Measurements from ENCODE around the gene GDF2.

Gene GDF2

DNA sequence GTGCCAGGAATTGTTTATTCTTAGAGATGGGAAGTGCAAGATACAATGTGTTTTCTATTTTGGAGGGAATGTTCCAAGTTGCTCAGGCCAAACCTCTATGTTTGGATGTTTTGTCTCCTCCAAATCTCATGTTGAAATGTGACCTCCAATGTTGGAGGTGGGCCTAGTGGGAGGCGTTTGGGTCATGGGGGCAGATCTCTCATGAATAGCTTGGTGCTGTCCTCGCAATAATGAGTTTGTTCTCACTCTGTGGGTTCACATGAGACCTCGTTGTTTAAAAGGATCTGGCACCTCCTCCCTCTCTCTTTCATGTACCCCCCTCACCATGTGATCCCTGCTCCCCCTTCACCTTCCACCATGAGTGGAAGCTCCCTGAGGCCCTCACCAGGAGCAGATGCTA lies 30.6 kb upstream of the GDF2 start:
- no peak for DNase-seq (ENCODE audit: low read depth)

- no peak for DNase-seq (ENCODE audit: low read depth)
Observed at GRCh38 chr10:47294057-47294456, 28.2 kb upstream of the GDF2 start.

GRCh38 chr10:47294501-47294900 lies 27.8 kb upstream of the GDF2 start:
- DNase-seq (ENCODE audit: low read depth): no peak

DNA sequence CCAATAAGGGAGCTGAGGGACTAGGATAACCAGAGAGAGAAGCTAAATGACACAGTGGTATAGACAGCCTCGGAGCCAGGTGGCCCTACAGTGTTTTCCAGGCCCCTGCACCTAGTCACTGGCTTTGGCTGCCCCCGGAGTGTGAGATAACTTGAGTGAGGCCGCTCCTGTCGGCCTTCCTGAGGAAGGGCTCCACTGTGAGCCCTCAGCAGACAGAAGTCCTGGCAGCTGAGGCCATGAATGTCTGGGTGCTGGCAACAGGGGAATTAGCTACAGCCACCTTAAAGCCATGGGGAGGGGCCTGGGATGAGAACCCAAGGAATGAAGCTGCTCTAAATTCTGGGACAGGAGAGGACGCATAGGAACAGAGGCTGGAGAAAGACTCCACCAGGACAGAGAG lies 26.8 kb upstream of the GDF2 start:
- no peak for DNase-seq (ENCODE audit: low read depth)

- no peak for DNase-seq (ENCODE audit: low read depth)
Observed at GRCh38 chr10:47296156-47296894, 25.9 kb upstream of the GDF2 start.

DNA sequence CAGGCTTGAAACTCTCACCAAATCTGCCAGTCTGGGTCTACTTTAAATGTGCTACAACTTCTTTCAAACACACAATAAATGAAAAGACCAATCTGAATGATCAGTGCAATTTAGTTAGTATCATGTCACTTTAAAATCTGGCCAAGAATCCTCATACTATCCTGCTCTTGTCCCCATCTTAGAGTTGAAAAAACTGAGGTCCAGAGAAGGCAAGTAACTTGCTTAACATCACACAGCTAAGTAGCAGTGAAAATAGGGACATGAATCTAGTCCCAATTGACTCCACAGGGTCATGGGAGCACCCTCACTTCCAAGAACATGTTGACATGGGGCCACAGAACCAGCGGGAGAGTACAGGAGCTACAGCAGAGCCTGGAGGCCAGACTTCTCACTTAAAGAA lies 25.3 kb upstream of the GDF2 start:
- DNase-seq (ENCODE audit: low read depth): no peak

DNA sequence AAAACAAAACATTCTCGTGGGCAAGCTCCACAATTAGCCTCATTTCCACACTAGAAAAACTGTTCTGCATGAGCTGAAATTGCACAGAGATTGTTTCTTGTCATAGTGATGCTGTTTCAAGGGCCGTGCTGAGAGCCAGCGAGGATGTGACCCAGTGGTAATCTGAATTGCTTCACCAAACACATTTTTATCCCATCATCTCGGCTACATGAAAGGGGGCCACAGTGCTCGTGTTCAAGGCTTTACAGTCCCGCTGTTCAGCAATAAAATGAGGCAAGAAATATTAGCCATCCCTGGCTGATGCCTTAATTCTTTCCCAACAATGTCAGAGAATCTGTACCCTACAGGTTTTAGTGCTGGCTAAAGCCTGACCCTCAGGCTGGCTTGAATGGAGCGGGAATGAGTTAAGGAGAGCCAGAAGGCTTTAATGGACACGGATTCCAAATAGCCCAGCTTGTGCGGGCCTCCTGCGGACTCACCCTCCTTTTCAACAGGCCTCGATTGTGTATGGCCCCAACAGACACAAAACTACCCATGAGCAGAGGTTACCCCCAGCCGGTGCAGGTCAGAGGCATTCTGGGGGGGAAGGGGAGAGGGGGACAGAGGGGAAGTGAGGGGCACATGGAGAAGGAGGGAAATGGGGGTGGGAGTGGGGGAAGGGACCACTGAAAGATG lies 24.3 kb upstream of the GDF2 start:
- no peak for DNase-seq (ENCODE audit: low read depth)

GRCh38 chr10:47298715-47299114 lies 23.5 kb upstream of the GDF2 start:
- no peak for DNase-seq (ENCODE audit: low read depth)

- DNase-seq (ENCODE audit: low read depth): no peak
Observed at GRCh38 chr10:47299611-47300428, 22.4 kb upstream of the GDF2 start, which contains the start of gene GDF10. GDF10 (plus strand) TSS chr10:47300197; CDS start chr10:47300652, 455 bp downstream.

DNA sequence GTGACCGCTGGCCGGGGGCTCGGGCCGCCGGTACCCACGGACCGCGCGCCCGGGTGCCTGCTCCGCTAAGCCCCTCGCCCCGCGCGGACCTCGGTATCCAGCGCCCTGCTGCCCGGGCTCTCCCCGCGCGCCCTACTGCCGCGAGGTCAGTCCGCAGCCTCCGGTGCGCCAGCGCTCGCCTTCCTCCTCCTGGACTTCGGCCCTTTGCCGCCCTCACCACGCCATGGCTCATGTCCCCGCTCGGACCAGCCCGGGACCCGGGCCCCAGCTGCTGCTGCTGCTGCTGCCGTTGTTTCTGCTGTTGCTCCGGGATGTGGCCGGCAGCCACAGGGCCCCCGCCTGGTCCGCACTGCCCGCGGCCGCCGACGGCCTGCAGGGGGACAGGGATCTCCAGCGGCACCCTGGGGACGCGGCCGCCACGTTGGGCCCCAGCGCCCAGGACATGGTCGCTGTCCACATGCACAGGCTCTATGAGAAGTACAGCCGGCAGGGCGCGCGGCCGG lies 21.8 kb upstream of the GDF2 start:
- DNase-seq (ENCODE audit: low read depth): no peak

- DNase-seq (ENCODE audit: low read depth): no peak
Observed at GRCh38 chr10:47301833-47302232, 20.4 kb upstream of the GDF2 start.

DNA sequence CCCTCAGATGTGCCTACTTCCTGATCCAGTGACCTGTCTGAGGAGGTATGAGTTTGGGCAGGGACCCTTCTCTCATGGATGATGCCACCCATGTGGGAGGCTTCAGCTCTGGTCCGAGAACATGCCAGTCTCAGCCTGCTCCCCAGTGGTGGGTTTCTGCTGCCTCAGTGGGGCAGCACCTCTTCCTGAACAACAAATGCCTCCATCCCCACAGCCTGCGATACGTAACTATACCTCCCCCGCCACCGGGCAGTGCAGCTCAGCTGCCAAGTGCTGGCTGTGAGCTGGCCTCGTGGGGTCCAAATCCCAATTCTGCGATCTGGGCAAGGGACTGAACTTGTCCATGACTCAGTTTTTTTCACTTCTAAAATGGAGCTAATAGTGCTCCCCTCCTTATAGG lies 19.1 kb upstream of the GDF2 start:
- no peak for DNase-seq (ENCODE audit: low read depth)

DNA sequence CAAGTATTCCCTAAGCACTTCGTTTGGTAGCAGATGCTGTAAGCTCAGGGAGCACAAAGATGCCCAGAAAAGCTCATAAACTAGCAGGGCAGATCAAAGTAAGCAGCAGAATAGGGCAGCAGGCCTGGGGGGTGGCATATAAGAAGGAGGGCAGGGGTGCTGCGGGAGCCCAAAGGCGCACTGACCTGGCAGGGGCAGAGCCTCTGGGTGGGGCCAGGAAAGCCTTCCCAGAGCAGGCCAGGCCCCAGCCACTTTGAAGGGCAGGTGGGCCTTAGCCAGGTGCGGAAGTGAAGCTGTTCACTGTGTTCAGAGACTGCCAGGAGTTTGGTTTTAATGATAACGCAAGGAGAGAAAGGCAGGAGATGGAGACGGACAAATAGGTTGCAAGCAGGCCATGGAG lies 18.4 kb upstream of the GDF2 start:
- DNase-seq (ENCODE audit: low read depth): no peak

DNA sequence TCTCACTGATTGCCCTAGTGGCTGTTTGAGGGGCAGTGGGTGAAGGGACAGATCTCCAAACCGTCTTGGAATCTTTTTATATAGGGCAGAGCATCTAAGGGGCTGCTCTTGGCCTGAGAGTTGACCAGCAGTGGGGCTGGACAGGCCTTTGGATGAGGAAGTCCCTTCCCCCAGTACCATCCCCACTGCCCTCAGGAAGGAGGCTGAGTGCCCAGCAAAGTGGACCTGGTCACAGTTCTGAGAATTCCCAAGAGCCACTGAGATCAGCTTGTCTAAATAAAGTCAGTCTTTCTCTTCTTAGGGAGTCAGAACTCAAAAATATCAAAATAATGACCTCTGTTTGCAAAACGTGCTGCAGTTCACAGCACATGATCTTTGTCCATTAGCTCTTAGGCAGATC lies 16.7 kb upstream of the GDF2 start:
- no peak for DNase-seq (ENCODE audit: low read depth)

- DNase-seq (ENCODE audit: low read depth): no peak
Observed at GRCh38 chr10:47306387-47307210, 15.7 kb upstream of the GDF2 start.

DNA sequence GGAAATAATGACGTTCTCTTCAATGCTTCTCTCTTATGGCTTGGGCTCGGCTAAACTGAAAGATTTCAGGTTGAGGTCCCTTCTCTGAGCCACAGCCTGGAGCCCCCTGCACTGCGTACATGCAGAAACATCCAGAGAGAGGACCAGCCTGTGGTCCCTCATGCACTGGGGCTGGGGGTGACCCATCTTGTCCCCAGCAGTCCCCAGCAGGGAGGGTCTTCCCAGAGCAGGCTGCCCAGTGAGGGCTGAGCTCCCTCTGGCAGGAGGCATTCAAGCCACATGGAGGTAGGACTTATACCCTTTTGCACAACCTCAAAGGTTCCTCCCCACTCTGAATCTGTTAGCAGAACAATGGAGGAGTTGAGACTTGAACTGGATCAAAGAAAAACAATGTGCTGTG lies 14.9 kb upstream of the GDF2 start:
- no peak for DNase-seq (ENCODE audit: low read depth)

DNA sequence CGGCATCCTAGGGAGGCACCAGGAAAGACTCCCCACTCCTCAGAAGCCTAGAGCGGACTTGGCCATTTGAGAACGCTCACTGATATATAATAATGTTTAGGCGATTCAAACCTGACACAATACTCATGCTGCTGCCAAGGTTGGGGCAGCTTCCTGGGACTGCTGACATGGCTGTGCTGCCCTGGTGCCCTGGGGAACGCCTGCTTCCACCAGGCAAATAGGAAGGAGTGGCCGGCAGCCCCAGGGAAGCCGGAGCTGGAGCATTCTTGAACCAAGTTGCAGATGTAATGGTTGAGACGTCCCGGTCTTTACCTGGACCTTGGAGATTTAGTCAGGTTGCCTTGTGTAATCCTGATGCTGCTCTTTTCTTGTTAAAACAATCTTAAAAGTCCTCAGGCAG lies 13.5 kb upstream of the GDF2 start:
- DNase-seq (ENCODE audit: low read depth): no peak

DNA sequence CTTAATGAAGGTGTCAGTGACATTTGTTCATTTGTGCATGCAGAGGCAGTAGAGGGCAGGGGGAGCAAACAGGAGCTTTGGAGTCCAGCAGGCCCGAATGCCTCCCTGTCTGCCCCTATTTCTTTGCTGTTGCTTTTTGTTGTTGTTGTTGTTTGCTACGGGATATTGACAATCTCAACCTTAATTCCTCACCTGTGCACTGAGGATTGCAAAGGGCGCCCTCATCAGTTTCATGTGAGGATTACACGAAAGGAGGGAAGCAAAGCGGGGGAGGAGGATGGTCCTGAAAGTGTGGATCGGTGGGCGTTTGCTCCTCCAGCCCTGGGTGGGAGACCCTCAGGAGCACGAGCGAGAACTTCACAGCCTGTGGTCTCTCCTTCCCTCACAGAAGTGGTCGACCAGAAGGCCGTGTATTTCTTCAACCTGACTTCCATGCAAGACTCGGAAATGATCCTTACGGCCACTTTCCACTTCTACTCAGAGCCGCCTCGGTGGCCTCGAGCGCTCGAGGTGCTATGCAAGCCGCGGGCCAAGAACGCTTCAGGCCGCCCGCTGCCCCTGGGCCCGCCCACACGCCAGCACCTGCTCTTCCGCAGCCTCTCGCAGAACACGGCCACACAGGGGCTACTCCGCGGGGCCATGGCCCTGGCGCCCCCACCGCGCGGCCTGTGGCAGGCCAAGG lies 12.7 kb upstream of the GDF2 start:
- DNase-seq (ENCODE audit: low read depth): no peak

DNA sequence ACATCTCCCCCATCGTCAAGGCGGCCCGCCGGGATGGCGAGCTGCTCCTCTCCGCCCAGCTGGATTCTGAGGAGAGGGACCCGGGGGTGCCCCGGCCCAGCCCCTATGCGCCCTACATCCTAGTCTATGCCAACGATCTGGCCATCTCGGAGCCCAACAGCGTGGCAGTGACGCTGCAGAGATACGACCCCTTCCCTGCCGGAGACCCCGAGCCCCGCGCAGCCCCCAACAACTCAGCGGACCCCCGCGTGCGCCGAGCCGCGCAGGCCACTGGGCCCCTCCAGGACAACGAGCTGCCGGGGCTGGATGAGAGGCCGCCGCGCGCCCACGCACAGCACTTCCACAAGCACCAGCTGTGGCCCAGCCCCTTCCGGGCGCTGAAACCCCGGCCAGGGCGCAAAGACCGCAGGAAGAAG lies 12.2 kb upstream of the GDF2 start:
- no peak for DNase-seq (ENCODE audit: low read depth)

DNA sequence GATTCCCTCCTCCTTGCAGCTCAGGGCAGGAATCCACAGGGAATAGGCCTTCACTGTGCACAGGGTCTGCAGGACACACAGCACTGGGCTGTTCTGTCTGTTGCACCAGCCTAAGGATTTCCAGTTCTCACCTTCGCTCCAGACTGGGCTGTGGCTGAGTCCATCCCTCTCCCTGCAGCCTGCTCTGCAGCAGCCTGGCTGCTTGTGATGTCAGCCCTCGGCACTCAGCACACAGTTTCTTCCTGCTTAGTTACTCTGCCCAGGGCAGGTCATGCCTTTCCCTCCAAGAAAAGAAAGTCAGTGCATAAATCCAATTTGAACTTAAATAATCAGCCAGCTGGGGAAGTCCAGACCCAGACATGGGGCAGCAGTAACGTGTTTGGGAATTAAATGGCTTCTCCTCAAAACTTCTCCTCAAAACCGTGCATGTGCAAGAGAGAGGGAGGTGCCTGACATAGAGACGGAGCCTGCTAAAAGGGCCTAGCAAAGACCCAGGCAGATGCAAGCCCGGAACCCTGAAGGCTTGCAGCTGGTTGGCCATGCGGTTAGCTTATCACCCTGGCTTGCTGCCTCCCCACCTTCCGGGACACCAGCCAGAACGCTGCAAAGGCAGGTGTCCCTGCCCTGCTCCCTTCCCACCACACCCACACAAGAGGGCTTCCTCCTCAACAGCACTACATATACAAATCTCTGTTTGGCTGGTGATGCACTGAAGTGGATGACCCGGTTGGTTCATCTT lies 10.9 kb upstream of the GDF2 start:
- peak; percentile 14 for DNase-seq (ENCODE audit: low read depth)
